Memory B cell (primary cell): ENCODE results near the gene HOMEZ.

Experiments
- ATAC-seq: fragments of 150-1000 bp; cut with Tn5 transposase; 2 replicates; pipeline ENCODE4 v1.10.0; 2021; ENCODE audit warnings: low read depth, mild to moderate bottlenecking, moderate library complexity
- DNase-seq, 2 donors: peaks; one replicate each; pipeline ENCODE4 v3.0.0; 2022; ENCODE audit warnings: low spot score in 2 of 2
- H3K27ac Mint-ChIP-seq: one replicate; pipeline ENCODE4 v1.8.0; 2022; ENCODE audit warnings: mild to moderate bottlenecking, moderate library complexity, mixed read lengths
- H3K27me3 Mint-ChIP-seq: one replicate; pipeline ENCODE4 v1.8.0; 2022; ENCODE audit warnings: mixed read lengths
- H3K36me3 Mint-ChIP-seq: one replicate; pipeline ENCODE4 v1.8.0; 2022; ENCODE audit warnings: mild to moderate bottlenecking, mixed read lengths
- H3K4me1 Mint-ChIP-seq: one replicate; pipeline ENCODE4 v1.8.0; 2022; ENCODE audit warnings: mixed read lengths
- H3K4me3 Mint-ChIP-seq: one replicate; pipeline ENCODE4 v1.8.0; 2022; ENCODE audit warnings: mild to moderate bottlenecking, moderate library complexity, mixed read lengths
- H3K9me3 Mint-ChIP-seq: one replicate; pipeline ENCODE4 v1.8.0; 2022; ENCODE audit warnings: mixed read lengths

The HOMEZ gene

GRCh38 chr14:23320584-23321571, 34.9 kb upstream of the HOMEZ start, which contains the start of gene PABPN1:
Gene PABPN1, plus strand, starts transcription at chr14:23321457. Its CDS starts 13 bp downstream, at chr14:23321470.
- Mint-ChIP-seq H3K9me3 (no peaks in the 10 kb centered on the region), H3K27me3 (no peaks in the 10 kb centered on the region), H3K27ac (peak within 1 kb of the TSS; percentile 98), H3K4me3 (peak within 1 kb of the TSS; percentile 90), H3K4me1 (peaks cover 26% of the 10 kb centered on the region), H3K36me3 (peaks cover 18% of the 10 kb centered on the region)
- peak; percentile 80 for ATAC-seq
- peak; percentile 86 to 95 for DNase-seq

- no peaks in the 10 kb centered on the region for H3K27me3 Mint-ChIP-seq
- H3K4me1 Mint-ChIP-seq: peaks cover 26% of the 10 kb centered on the region
- peak overlapping the region; percentile 90 for H3K4me3 Mint-ChIP-seq
- DNase-seq: peak in 1 of 2 donors; percentile 22
- H3K9me3 Mint-ChIP-seq: no peaks in the 10 kb centered on the region
- H3K36me3 Mint-ChIP-seq: peaks cover 12% of the 10 kb centered on the region
- H3K27ac Mint-ChIP-seq: peak overlapping the region; percentile 98
- ATAC-seq: no peak
Observed at GRCh38 chr14:23319746-23320583, 34.0 kb upstream of the HOMEZ start.

DNA sequence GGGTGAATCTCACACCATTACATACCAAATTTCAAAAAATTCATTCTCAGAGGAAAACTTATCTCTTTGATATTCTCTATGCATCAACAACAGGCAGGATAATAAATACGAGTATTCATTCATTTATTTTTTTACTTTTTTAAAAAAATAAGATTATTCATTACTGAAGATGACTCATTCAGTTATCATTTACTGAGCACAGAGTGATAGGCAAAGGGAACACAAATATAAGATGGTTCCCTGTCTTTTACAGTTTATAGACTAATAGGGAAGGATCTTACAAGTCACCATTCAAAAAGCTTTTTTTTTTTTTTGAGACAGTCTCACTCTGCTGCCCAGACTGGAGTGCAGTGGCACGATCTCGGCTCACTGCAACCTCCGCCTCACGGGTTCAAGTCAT, 30.4 kb upstream of the HOMEZ start:
- H3K36me3 Mint-ChIP-seq: peaks cover 3% of the 10 kb centered on the region
- H3K27ac Mint-ChIP-seq: no peak overlapping the region
- ATAC-seq (no peak), DNase-seq (no peak)
- H3K9me3 Mint-ChIP-seq: no peaks in the 10 kb centered on the region
- no peak overlapping the region for H3K4me3 Mint-ChIP-seq
- no peaks in the 10 kb centered on the region for H3K27me3 Mint-ChIP-seq
- H3K4me1 Mint-ChIP-seq: peaks cover 12% of the 10 kb centered on the region

GRCh38 chr14:23310546-23310945, 24.6 kb upstream of the HOMEZ start:
- no peak for ATAC-seq
- Mint-ChIP-seq H3K4me1 (peaks cover 22% of the 10 kb centered on the region), H3K36me3 (peaks cover 1% of the 10 kb centered on the region), H3K4me3 (no peak overlapping the region), H3K27me3 (no peaks in the 10 kb centered on the region), H3K9me3 (no peaks in the 10 kb centered on the region), H3K27ac (no peak overlapping the region)
- no peak for DNase-seq

DNA sequence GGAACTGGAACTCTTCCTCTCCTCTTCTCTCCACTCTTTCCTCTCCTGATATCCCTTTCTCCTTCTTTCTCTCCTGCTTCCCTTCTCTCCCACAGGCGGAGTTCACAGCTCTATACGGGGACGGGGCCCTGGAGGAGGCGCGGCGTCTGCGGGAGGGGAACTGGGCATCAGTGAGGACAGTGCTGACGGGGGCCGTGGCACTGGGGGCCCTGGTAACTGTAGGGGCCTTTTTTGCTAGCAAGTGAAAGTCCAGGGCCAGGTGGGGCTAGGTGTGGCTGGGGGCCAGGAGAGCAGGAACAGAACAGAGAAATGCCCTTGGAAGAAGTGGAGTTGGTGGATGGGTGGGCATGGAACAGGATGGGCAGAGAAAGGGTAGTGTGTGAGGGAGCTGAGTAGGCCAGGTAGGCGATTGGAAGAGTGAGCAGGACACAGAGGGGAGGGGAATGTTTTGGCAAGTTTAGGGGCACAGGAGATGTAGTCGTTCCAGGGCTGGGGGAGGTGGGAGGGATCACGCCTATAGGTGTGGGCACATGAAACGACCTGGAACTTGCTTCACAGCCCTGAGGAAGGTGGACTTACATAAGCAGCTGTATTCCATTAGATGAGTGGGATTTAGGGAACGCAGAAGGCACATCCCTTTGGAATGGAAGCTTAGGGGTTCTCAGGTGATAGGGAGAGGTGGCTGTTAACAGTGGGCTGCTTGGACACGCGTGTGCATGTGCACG, 23.0 kb upstream of the HOMEZ start:
- no peaks in the 10 kb centered on the region for H3K9me3 Mint-ChIP-seq
- H3K4me1 Mint-ChIP-seq: peaks cover 22% of the 10 kb centered on the region
- no peak for DNase-seq
- H3K27ac Mint-ChIP-seq: no peak overlapping the region
- no peaks in the 10 kb centered on the region for H3K27me3 Mint-ChIP-seq
- no peak for ATAC-seq
- H3K36me3 Mint-ChIP-seq: peaks cover 1% of the 10 kb centered on the region
- H3K4me3 Mint-ChIP-seq: no peak overlapping the region

GRCh38 chr14:23307687-23308644, 22.0 kb upstream of the HOMEZ start:
- Mint-ChIP-seq H3K9me3 (no peaks in the 10 kb centered on the region), H3K36me3 (peaks cover 1% of the 10 kb centered on the region), H3K27ac (peak overlapping the region; percentile 87), H3K4me3 (peak overlapping the region; percentile 83), H3K4me1 (peaks cover 25% of the 10 kb centered on the region), H3K27me3 (no peaks in the 10 kb centered on the region)
- ATAC-seq (no peak), DNase-seq (no peak)

GRCh38 chr14:23307146-23307530, 21.2 kb upstream of the HOMEZ start:
- no peak for DNase-seq
- Mint-ChIP-seq H3K9me3 (no peaks in the 10 kb centered on the region), H3K4me1 (peaks cover 28% of the 10 kb centered on the region), H3K27ac (peak overlapping the region; percentile 87), H3K36me3 (no peaks in the 10 kb centered on the region), H3K27me3 (no peaks in the 10 kb centered on the region), H3K4me3 (peak overlapping the region; percentile 83)
- ATAC-seq: no peak

GRCh38 chr14:23306412-23307145, 20.6 kb upstream of the HOMEZ start, which contains the start of gene BCL2L2:
Gene BCL2L2, plus strand, starts transcription at chr14:23306833. Its CDS starts 935 bp downstream, at chr14:23307768.
- ATAC-seq: no peak

GRCh38 chr14:23302290-23303225, 16.6 kb upstream of the HOMEZ start, which contains the start of gene PPP1R3E:
Gene PPP1R3E, minus strand, starts transcription at chr14:23302859. Its CDS starts 283 bp downstream, at chr14:23302576.
- Mint-ChIP-seq H3K27me3 (no peaks in the 10 kb centered on the region), H3K36me3 (peaks cover 2% of the 10 kb centered on the region), H3K4me3 (peak within 1 kb of the TSS; percentile 98), H3K9me3 (no peaks in the 10 kb centered on the region), H3K4me1 (peaks cover 28% of the 10 kb centered on the region), H3K27ac (peak within 1 kb of the TSS; percentile 97)
- DNase-seq (peak; percentile 73 to 81), ATAC-seq (peak; percentile 50)

More at GRCh38 chr14:23306412-23307145, 20.6 kb upstream of the HOMEZ start, which contains the start of gene BCL2L2:
- peak within 1 kb of the TSS; percentile 83 for H3K4me3 Mint-ChIP-seq
- H3K27me3 Mint-ChIP-seq: no peaks in the 10 kb centered on the region
- no peaks in the 10 kb centered on the region for H3K9me3 Mint-ChIP-seq
- peak in 1 of 2 donors; percentile 28 for DNase-seq
- H3K4me1 Mint-ChIP-seq: peaks cover 28% of the 10 kb centered on the region
- peak within 1 kb of the TSS; percentile 87 for H3K27ac Mint-ChIP-seq
- no peaks in the 10 kb centered on the region for H3K36me3 Mint-ChIP-seq

- no peak for DNase-seq
- Mint-ChIP-seq H3K27me3 (no peaks in the 10 kb centered on the region), H3K4me3 (peak overlapping the region; percentile 98), H3K4me1 (peaks cover 21% of the 10 kb centered on the region), H3K9me3 (no peaks in the 10 kb centered on the region), H3K36me3 (peaks cover 4% of the 10 kb centered on the region), H3K27ac (peak overlapping the region; percentile 97)
- peak; percentile 16 for ATAC-seq
Observed at GRCh38 chr14:23301969-23302289, 16.0 kb upstream of the HOMEZ start.

DNA sequence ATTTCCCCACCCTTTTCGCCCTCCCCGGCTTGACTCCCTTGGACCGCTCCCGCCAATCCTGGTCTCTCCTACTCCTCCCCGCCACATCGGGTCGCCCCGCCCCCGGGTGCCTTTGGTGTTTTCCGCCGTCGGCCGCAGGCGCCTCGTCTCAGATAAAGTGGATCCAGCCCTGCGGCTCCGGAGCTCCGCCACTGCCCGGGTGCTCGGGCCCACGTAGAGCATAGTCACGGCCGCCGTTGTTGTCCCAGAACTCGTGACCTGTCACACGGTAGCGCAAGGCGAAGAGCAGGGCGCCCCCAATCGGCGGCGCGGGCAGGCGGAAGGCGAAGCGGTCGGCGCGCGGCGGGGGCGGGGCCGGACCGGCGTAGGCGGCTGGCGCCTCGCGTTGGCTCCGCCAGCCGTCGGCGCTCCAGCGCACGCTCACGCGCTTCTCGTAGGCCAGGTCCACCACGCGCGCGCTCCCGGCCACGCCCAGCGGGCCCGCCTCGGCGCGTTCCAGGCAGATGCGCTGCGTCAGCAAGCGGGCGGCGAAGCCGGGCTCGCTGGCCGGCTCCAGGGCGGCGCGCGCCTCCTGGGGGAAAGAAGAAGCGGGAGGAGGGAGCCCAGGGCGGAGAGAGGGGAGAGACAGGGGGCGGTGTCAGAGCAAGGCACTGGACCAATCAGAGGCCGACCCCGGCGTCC, 15.5 kb upstream of the HOMEZ start:
- Mint-ChIP-seq H3K4me1 (peaks cover 19% of the 10 kb centered on the region), H3K27ac (peak overlapping the region; percentile 97), H3K4me3 (peak overlapping the region; percentile 98), H3K9me3 (no peaks in the 10 kb centered on the region), H3K36me3 (peaks cover 4% of the 10 kb centered on the region), H3K27me3 (no peaks in the 10 kb centered on the region)
- ATAC-seq: peak; percentile 71
- DNase-seq: peak; percentile 98 to 99
